Effector memory CD4-positive, alpha-beta T cell (primary cell): Measurements from ENCODE around the gene KRT1.

Experiments used
- DNase-seq, 3 donors: peaks; one replicate each; pipeline ENCODE4 v3.0.0-alpha.2; 2020
- H3K27ac ChIP-seq: 2 replicates; pipeline ENCODE4 v1.7.0; 2013; ENCODE audit warnings: mild to moderate bottlenecking, low read length, moderate library complexity; ENCODE audit not compliant: insufficient read depth, poor library complexity, severe bottlenecking
- H3K27me3 ChIP-seq: replicated peaks from 2 replicates; pipeline ENCODE4 v1.7.0; 2013; ENCODE audit warnings: mild to moderate bottlenecking, low read length; ENCODE audit not compliant: insufficient read depth, control insufficient read depth, poor library complexity, severe bottlenecking
- H3K36me3 ChIP-seq: 2 replicates; pipeline ENCODE4 v1.7.0; 2013; ENCODE audit warnings: mild to moderate bottlenecking, low read length, moderate library complexity; ENCODE audit not compliant: control insufficient read depth, insufficient read depth
- H3K4me1 ChIP-seq: 2 replicates; pipeline ENCODE4 v1.7.0; 2013; ENCODE audit warnings: low read length, mild to moderate bottlenecking; ENCODE audit not compliant: control insufficient read depth, insufficient read depth, poor library complexity, severe bottlenecking
- H3K4me3 ChIP-seq: 2 replicates; pipeline ENCODE4 v1.7.0; 2013; ENCODE audit warnings: low read length, low read depth, mild to moderate bottlenecking; ENCODE audit not compliant: insufficient read depth, poor library complexity, severe bottlenecking
- H3K9me3 ChIP-seq: 2 replicates; pipeline ENCODE4 v1.7.0; 2013; ENCODE audit warnings: mild to moderate bottlenecking, low read length, moderate library complexity; ENCODE audit not compliant: control insufficient read depth

Gene KRT1

GRCh38 chr12:52691841-52692150, 11.6 kb upstream of the KRT1 start:
- Histone ChIP-seq H3K4me1 (peaks cover 5% of the 10 kb centered on the region), H3K27ac (no peak overlapping the region), H3K27me3 (no peaks in the 10 kb centered on the region), H3K4me3 (peak overlapping the region; percentile 2), H3K36me3 (no peaks in the 10 kb centered on the region), H3K9me3 (no peaks in the 10 kb centered on the region)
- no peak for DNase-seq

GRCh38 chr12:52691076-52691840, 11.1 kb upstream of the KRT1 start:
- Histone ChIP-seq H3K27ac (no peak overlapping the region), H3K36me3 (no peaks in the 10 kb centered on the region), H3K4me1 (peaks cover 5% of the 10 kb centered on the region), H3K9me3 (no peaks in the 10 kb centered on the region), H3K27me3 (no peaks in the 10 kb centered on the region), H3K4me3 (peak overlapping the region; percentile 43)
- DNase-seq: peak; percentile 15 to 23 (median 15)

- no peak for DNase-seq
- H3K4me3 ChIP-seq: peak overlapping the region; percentile 43
Measured at GRCh38 chr12:52690351-52691075, 10.3 kb upstream of the KRT1 start.

GRCh38 chr12:52689936-52690335, 9.7 kb upstream of the KRT1 start:
- no peak overlapping the region for H3K27ac ChIP-seq
- no peak overlapping the region for H3K4me3 ChIP-seq
- H3K36me3 ChIP-seq: no peaks in the 10 kb centered on the region
- H3K4me1 ChIP-seq: peaks cover 5% of the 10 kb centered on the region
- no peaks in the 10 kb centered on the region for H3K9me3 ChIP-seq
- H3K27me3 ChIP-seq: no peaks in the 10 kb centered on the region
- DNase-seq: no peak

More at GRCh38 chr12:52690351-52691075, 10.3 kb upstream of the KRT1 start:
- no peaks in the 10 kb centered on the region for H3K36me3 ChIP-seq
- H3K27me3 ChIP-seq: no peaks in the 10 kb centered on the region
- no peaks in the 10 kb centered on the region for H3K9me3 ChIP-seq
- peaks cover 5% of the 10 kb centered on the region for H3K4me1 ChIP-seq
- H3K27ac ChIP-seq: no peak overlapping the region

- peaks cover 5% of the 10 kb centered on the region for H3K4me1 ChIP-seq
- no peaks in the 10 kb centered on the region for H3K36me3 ChIP-seq
- H3K4me3 ChIP-seq: no peak overlapping the region
- no peak for DNase-seq
- H3K9me3 ChIP-seq: no peaks in the 10 kb centered on the region
- H3K27me3 ChIP-seq: no peaks in the 10 kb centered on the region
- no peak overlapping the region for H3K27ac ChIP-seq
Measured at GRCh38 chr12:52689239-52689638, 9.0 kb upstream of the KRT1 start.

- Histone ChIP-seq H3K27me3 (no peaks in the 10 kb centered on the region), H3K27ac (no peak overlapping the region)
Measured at GRCh38 chr12:52688481-52688880, 8.3 kb upstream of the KRT1 start.

GRCh38 chr12:52687497-52688385, 7.5 kb upstream of the KRT1 start:
- H3K27ac ChIP-seq: no peak overlapping the region
- H3K36me3 ChIP-seq: no peaks in the 10 kb centered on the region
- DNase-seq: no peak
- H3K4me3 ChIP-seq: no peak overlapping the region
- H3K9me3 ChIP-seq: no peaks in the 10 kb centered on the region
- peaks cover 5% of the 10 kb centered on the region for H3K4me1 ChIP-seq
- no peaks in the 10 kb centered on the region for H3K27me3 ChIP-seq

More at GRCh38 chr12:52688481-52688880, 8.3 kb upstream of the KRT1 start:
- no peaks in the 10 kb centered on the region for H3K9me3 ChIP-seq
- no peak overlapping the region for H3K4me3 ChIP-seq
- H3K36me3 ChIP-seq: no peaks in the 10 kb centered on the region
- H3K4me1 ChIP-seq: peaks cover 5% of the 10 kb centered on the region
- DNase-seq: no peak

GRCh38 chr12:52686756-52687487, 6.7 kb upstream of the KRT1 start:
- DNase-seq: no peak
- H3K36me3 ChIP-seq: no peaks in the 10 kb centered on the region
- no peak overlapping the region for H3K4me3 ChIP-seq
- H3K4me1 ChIP-seq: peaks cover 5% of the 10 kb centered on the region
- H3K27me3 ChIP-seq: no peaks in the 10 kb centered on the region
- no peaks in the 10 kb centered on the region for H3K9me3 ChIP-seq
- H3K27ac ChIP-seq: no peak overlapping the region

- Histone ChIP-seq H3K36me3 (no peaks in the 10 kb centered on the region), H3K4me1 (peaks cover 5% of the 10 kb centered on the region), H3K27me3 (no peaks in the 10 kb centered on the region), H3K27ac (no peak overlapping the region), H3K9me3 (no peaks in the 10 kb centered on the region), H3K4me3 (no peak overlapping the region)
- no peak for DNase-seq
Measured at GRCh38 chr12:52686063-52686462, 5.9 kb upstream of the KRT1 start.
